ENCODE measurements around the gene NUDC. TPM values are rescaled to one million over a fixed set of nuclear protein-coding genes. Genes with fewer than 3 reads are reported as not detected.

The NUDC gene
- total RNA-seq, 4 donors from 2014 or later = 44.1 to 80.2 (median 55.9) TPM

- Histone ChIP-seq H3K27me3 (no peaks in the 10 kb centered on the region), H3K27ac (no peak overlapping the region), H3K4me3 (replicated peaks in 1 of 3) (no peak overlapping the region), H3K36me3 (no peaks in the 10 kb centered on the region), H3K4me1 (peaks cover 5 to 14% of the 10 kb centered on the region in 2 donors), H3K9me3 (no peaks in the 10 kb centered on the region)
- WGBS, 2 donors = 47 to 53% methylated on average over 10 of the region's 10 CpGs
- no peak for DNase-seq
- intact Hi-C loops (cut with DNase I) = no loop called here
- TF ChIP-seq CTCF (IDR thresholded peaks at IDR 0.05) (no peak), POLR2A (IDR thresholded peaks at IDR 0.05) (no peak)
Measured at GRCh38 chr1:26991310-26992116, 70.0 kb downstream of the NUDC start.

- Histone ChIP-seq H3K27ac (no peak within 1 kb of the TSS), H3K4me1 (peaks cover 12 to 21% of the 10 kb centered on the region in 2 donors), H3K36me3 (no peaks in the 10 kb centered on the region), H3K4me3 (replicated peaks in 1 of 3) (peak within 1 kb of the TSS; percentile 20 to 47 (median 44)), H3K9me3 (no peaks in the 10 kb centered on the region), H3K27me3 (no peaks in the 10 kb centered on the region)
- WGBS, 2 donors = 2 to 3% methylated on average over 11 to 13 of the region's 61 CpGs
- TF ChIP-seq POLR2A (IDR thresholded peaks at IDR 0.05) (peak in 1 of 2 donors; percentile 56), CTCF (IDR thresholded peaks at IDR 0.05) (no peak)
- peak; percentile 54 to 58 for DNase-seq
- intact Hi-C loops (cut with DNase I) = no loop called here
Measured at GRCh38 chr1:26993237-26994019, 71.9 kb downstream of the NUDC start, which contains the start of gene TRNP1. TRNP1 (plus strand) TSS chr1:26993692; CDS start chr1:26993787, 95 bp downstream.

- TF ChIP-seq CTCF (IDR thresholded peaks at IDR 0.05) (no peak), POLR2A (IDR thresholded peaks at IDR 0.05) (no peak)
- DNase-seq = peak; percentile 28 to 42
- WGBS, 2 donors = 16 to 20% methylated on average over 2 to 7 of the region's 97 CpGs
- H3K27me3 ChIP-seq = no peaks in the 10 kb centered on the region
- no peaks in the 10 kb centered on the region for H3K9me3 ChIP-seq
- H3K36me3 ChIP-seq = no peaks in the 10 kb centered on the region
- intact Hi-C loops (cut with DNase I) = no loop called here
- H3K4me1 ChIP-seq = peaks cover 17 to 28% of the 10 kb centered on the region in 2 donors
- H3K4me3 ChIP-seq (replicated peaks in 1 of 3) = peak overlapping the region; percentile 20 to 47 (median 44)
- H3K27ac ChIP-seq = no peak overlapping the region
Measured at GRCh38 chr1:26994020-26994786, 72.7 kb downstream of the NUDC start.

GRCh38 chr1:26994787-26995517 lies 73.4 kb downstream of the NUDC start:
- H3K36me3 ChIP-seq = no peaks in the 10 kb centered on the region
- 50 to 56% methylated on average over 7 to 12 of the region's 15 CpGs for WGBS, 2 donors
- TF ChIP-seq POLR2A (IDR thresholded peaks at IDR 0.05) (no peak), CTCF (IDR thresholded peaks at IDR 0.05) (no peak)
- no peak overlapping the region for H3K27ac ChIP-seq
- peak overlapping the region in 1 of 3 donors; percentile 47 for H3K4me3 ChIP-seq (replicated peaks in 1 of 3)
- no peak for DNase-seq
- no peaks in the 10 kb centered on the region for H3K27me3 ChIP-seq
- H3K9me3 ChIP-seq = no peaks in the 10 kb centered on the region
- H3K4me1 ChIP-seq = peaks cover 22 to 35% of the 10 kb centered on the region in 2 donors
- intact Hi-C loops (cut with DNase I) = loop anchor here (5.0 kb wide), 2 partner anchors 47 to 102 kb away; no protein-coding TSS in a partner anchor
